Activated B cell treated with CpG ODN at 0.5 μM for 24 hours (primary cell): ENCODE results near the gene CAT. TPM values are rescaled to one million over a fixed set of nuclear protein-coding genes. Genes with fewer than 3 reads are reported as not detected.

Source experiments
- ATAC-seq: fragments of 200-7000 bp; cut with Tn5 transposase; one replicate; pipeline ENCODE4 v1.10.0; 2021; ENCODE audit warnings: low read depth, mild to moderate bottlenecking, moderate library complexity
- CTCF ChIA-PET: fragments of 350-600 bp; sonication (Branson Sonifier 250); formaldehyde crosslinking; loops from one replicate; lab custom pipeline; 2021; ENCODE audit warnings: antibody characterized with exemption; lab: Charles Lee
- POLR2A ChIA-PET: fragments of 350-600 bp; sonication (Branson Sonifier 250); formaldehyde crosslinking; loops from one replicate; lab custom pipeline; 2021; ENCODE audit warnings: antibody characterized with exemption; lab: Charles Lee
- DNase-seq: peaks from one replicate; pipeline ENCODE4 v3.0.0; 2022
- H3K27ac Mint-ChIP-seq: one replicate; pipeline ENCODE4 v1.8.0; 2020; ENCODE audit warnings: mixed read lengths
- H3K27me3 Mint-ChIP-seq: one replicate; pipeline ENCODE4 v1.8.0; 2021; ENCODE audit warnings: mixed read lengths
- H3K36me3 Mint-ChIP-seq: one replicate; pipeline ENCODE4 v1.8.0; 2021; ENCODE audit warnings: low read depth, mixed read lengths
- H3K4me1 Mint-ChIP-seq: one replicate; pipeline ENCODE4 v1.8.0; 2021; ENCODE audit warnings: mixed read lengths
- H3K4me3 Mint-ChIP-seq: one replicate; pipeline ENCODE4 v1.8.0; 2020; ENCODE audit warnings: mild to moderate bottlenecking, mixed read lengths
- H3K9me3 Mint-ChIP-seq: one replicate; pipeline ENCODE4 v1.8.0; 2020; ENCODE audit warnings: mixed read lengths
- intact Hi-C: fragments of 100-400 bp; cut with micrococcal nuclease; formaldehyde crosslinking; loops from one replicate; pipeline ENCODE4 v1.15.1; 2024
- total RNA-seq: library from RNA; stranded (reverse); gene quantifications from 2 replicates; pipeline ENCODE4 v1.2.3, GENCODE V29; 2022
- TF ChIP-seq, protein P1 (sequence below): fragments of 200-600 bp; IDR thresholded peaks from one replicate; pipeline ENCODE4 v1.8.0; 2022; ENCODE audit warnings: antibody characterized with exemption, mild to moderate bottlenecking

The CAT gene
- total RNA-seq, 1 donor from 2014 or later = 81.2 TPM

DNA sequence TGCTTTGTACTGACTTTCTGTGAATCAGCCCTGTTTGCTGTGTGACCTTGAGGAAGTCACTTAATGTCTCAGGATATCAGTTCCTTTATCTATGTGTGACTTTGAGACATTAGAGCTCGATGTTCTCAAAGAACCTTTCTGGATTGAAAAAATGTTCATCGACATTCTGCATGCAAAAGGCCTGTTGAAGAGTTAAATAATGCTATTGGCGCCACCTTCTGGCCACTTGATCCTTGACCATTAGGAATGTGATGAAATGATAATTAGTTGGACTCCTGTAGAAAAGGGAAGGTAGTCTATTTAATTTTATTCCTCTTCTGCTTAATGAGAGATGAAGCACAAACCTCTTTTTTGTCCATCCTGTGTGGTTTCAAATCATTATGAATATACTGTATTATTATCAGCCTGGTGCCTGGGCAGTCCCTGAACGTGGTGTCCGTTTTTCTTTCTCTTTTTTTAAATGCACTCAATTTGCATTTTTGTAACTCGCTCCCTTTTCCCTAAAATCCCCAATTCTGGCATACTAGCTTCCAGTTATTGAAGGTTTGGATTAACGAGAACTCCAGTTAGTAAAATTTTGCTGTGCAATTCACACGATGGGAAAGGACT lies 54.2 kb downstream of the CAT start:
- ATAC-seq (no peak), DNase-seq (no peak)
- no peaks in the 10 kb centered on the region for H3K36me3 Mint-ChIP-seq
- no peak overlapping the region for H3K4me3 Mint-ChIP-seq
- TF ChIP-seq, protein P1, sequence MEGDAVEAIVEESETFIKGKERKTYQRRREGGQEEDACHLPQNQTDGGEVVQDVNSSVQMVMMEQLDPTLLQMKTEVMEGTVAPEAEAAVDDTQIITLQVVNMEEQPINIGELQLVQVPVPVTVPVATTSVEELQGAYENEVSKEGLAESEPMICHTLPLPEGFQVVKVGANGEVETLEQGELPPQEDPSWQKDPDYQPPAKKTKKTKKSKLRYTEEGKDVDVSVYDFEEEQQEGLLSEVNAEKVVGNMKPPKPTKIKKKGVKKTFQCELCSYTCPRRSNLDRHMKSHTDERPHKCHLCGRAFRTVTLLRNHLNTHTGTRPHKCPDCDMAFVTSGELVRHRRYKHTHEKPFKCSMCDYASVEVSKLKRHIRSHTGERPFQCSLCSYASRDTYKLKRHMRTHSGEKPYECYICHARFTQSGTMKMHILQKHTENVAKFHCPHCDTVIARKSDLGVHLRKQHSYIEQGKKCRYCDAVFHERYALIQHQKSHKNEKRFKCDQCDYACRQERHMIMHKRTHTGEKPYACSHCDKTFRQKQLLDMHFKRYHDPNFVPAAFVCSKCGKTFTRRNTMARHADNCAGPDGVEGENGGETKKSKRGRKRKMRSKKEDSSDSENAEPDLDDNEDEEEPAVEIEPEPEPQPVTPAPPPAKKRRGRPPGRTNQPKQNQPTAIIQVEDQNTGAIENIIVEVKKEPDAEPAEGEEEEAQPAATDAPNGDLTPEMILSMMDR = peak; percentile 65
- POLR2A ChIA-PET = no interaction called here
- no peaks in the 10 kb centered on the region for H3K4me1 Mint-ChIP-seq
- intact Hi-C loops = loop anchor here (1.0 to 10.0 kb wide), 5 partner anchors 128 to 899 kb away; no protein-coding TSS in a partner anchor
- H3K9me3 Mint-ChIP-seq = no peaks in the 10 kb centered on the region
- CTCF ChIA-PET = interaction anchor here (0.5 to 1.9 kb wide), 14 partner anchors 18 to 686 kb away, joined by 3 to 9 read pairs (median 4); partner anchors contain the start of gene CAT
- H3K27me3 Mint-ChIP-seq = peaks cover 5% of the 10 kb centered on the region
- no peak overlapping the region for H3K27ac Mint-ChIP-seq

DNA sequence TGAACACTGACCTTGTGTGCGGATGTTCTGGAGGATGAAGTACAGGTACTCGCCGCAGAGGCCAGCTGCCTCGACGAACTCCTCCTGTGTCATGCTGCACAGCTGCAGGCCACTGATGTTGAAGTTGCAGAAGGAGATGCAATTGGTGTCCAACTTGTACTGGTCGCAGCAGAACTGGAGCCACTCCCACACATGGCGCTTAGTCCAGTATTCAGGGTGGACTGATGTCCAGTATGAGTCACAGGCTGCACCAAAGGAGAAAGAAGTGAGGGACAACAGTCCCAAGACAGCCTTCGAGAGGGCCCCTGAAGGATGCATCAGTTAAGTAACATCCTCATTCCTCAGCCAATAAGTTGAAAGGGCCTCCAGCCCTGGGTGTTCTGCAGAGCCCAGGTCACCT lies 54.7 kb downstream of the CAT start:
- H3K4me1 Mint-ChIP-seq = no peaks in the 10 kb centered on the region
- POLR2A ChIA-PET = no interaction called here
- no peaks in the 10 kb centered on the region for H3K36me3 Mint-ChIP-seq
- H3K4me3 Mint-ChIP-seq = no peak overlapping the region
- intact Hi-C loops = loop anchor here (1.0 to 10.0 kb wide), 5 partner anchors 129 to 899 kb away; no protein-coding TSS in a partner anchor
- H3K27me3 Mint-ChIP-seq = peaks cover 7% of the 10 kb centered on the region
- CTCF ChIA-PET = interaction anchor here (1.7 to 1.8 kb wide), 3 partner anchors 26 to 392 kb away, joined by 4 to 9 read pairs (median 5); no protein-coding TSS in a partner anchor
- no peak overlapping the region for H3K27ac Mint-ChIP-seq
- ATAC-seq = no peak
- TF ChIP-seq, protein P1 = no peak
- H3K9me3 Mint-ChIP-seq = no peaks in the 10 kb centered on the region
- DNase-seq = no peak

DNA sequence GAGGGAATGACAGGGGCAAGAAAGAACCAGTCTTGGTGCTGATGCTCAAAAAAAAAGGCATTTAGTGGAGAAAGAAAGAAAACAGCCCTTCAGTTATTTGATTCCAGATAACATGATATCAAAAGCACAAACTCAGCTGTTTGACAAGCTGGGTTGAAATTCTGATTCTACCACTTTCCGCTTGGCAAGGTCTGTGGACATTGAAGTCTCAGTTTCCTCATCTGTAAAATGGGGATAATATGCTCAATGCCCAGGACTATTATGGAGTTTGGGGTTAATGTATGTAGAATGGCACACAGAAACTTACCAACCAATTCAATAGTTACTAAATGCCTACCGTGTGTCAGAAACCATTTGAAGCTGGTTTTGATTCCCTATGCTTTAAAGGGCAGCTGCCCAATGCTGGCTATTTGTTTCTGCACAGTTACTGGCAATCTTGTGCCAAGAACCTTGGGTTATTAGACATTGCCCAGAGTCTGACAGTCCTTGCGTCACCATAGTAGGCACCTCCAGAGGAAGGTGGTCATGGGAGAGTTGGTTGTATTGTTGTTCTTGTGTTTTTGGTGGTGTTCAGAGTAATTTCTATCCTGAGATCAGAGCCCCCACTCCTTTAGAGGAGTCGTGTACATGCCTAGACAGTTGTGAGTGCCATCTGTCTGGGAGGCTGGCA lies 55.3 kb downstream of the CAT start:
- TF ChIP-seq, protein P1 = no peak
- POLR2A ChIA-PET = no interaction called here

DNA sequence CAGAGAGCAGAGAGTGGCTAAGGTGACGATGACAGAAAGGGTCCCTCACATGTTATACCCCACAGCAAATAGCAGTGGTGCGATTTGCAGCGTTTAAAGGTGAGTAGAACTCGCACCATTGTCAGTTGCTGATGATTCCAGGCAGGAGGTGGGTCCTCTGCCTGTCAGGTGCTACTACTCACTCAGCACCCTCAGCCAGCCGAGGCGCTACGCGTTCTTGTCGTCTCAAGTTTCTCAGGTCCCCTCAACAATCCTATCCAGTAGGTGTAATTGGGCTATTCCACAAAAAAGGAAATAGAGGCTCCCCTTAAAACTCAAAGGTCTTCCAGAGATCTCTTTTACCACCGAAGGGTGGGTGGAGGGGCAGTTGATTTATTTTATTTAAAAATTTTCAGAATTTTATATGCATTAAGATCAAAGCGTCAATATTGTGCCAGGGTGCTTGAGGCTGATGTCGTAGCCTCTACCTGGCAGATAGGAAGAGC lies 56.5 kb downstream of the CAT start:
- H3K27ac Mint-ChIP-seq = no peak overlapping the region
- intact Hi-C loops = loop anchor here (10.0 kb wide), 1 partner anchor 130 kb away; no protein-coding TSS in a partner anchor
- no peaks in the 10 kb centered on the region for H3K9me3 Mint-ChIP-seq
- peaks cover 15% of the 10 kb centered on the region for H3K27me3 Mint-ChIP-seq
- H3K36me3 Mint-ChIP-seq = no peaks in the 10 kb centered on the region
- no peak overlapping the region for H3K4me3 Mint-ChIP-seq
- ChIA-PET CTCF (interaction anchor here (1.7 kb wide), 1 partner anchor 18 kb away, joined by 5 read pairs; no protein-coding TSS in a partner anchor), POLR2A (no interaction called here)
- no peak for ATAC-seq
- no peaks in the 10 kb centered on the region for H3K4me1 Mint-ChIP-seq
- no peak for DNase-seq
- TF ChIP-seq, protein P1 = no peak

More for the DNA sequence above, 55.3 kb downstream of the CAT start:
- CTCF ChIA-PET = interaction anchor here (1.7 to 1.8 kb wide), 2 partner anchors 19 to 127 kb away, joined by 5 read pairs; no protein-coding TSS in a partner anchor
- DNase-seq = no peak
- intact Hi-C loops = loop anchor here (1.0 to 10.0 kb wide), 5 partner anchors 129 to 898 kb away; no protein-coding TSS in a partner anchor
- Mint-ChIP-seq H3K36me3 (no peaks in the 10 kb centered on the region), H3K27ac (no peak overlapping the region), H3K4me1 (no peaks in the 10 kb centered on the region), H3K4me3 (no peak overlapping the region), H3K9me3 (no peaks in the 10 kb centered on the region), H3K27me3 (peaks cover 9% of the 10 kb centered on the region)
- no peak for ATAC-seq
